OCI-LY3 (cell line): Measurements from ENCODE around the gene FAAP100.

ENCODE experiments used
- EZH2phosphoT487 ChIP-seq: fragments of 200-600 bp; shearing (Covaris generic); IDR thresholded peaks from 2 replicates; pipeline ENCODE4 v1.6.1; 2018; ENCODE audit warnings: antibody characterized with exemption, mixed run types, low read depth
- TF ChIP-seq, protein P1 (sequence below): fragments of 200-600, 300-600 bp; sonication (generic); IDR thresholded peaks from 2 replicates; pipeline ENCODE4 v1.5.1; 2014; ENCODE audit warnings: antibody characterized with exemption, low read length, low read depth

DNA sequence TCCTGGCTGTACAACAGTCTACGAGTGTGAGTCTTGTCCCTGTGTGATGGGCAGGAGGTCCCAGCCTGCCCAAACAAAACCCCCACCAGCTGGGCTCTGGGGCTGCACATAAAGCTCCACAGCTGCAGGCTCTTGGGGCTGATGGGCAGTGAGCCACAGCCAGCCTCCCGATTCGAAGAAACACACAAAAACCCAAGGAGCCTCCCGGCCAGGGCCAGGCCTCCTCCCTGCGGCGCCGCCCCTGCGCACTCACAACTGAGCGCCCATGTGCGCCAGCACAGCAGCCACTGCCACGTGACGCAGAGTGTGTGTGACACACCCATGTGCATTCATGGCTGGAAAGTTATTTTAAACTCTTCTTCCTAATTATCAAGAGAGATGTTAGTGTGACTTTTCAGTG, 30.6 kb upstream of the FAAP100 start:
- TF ChIP-seq, protein P1, sequence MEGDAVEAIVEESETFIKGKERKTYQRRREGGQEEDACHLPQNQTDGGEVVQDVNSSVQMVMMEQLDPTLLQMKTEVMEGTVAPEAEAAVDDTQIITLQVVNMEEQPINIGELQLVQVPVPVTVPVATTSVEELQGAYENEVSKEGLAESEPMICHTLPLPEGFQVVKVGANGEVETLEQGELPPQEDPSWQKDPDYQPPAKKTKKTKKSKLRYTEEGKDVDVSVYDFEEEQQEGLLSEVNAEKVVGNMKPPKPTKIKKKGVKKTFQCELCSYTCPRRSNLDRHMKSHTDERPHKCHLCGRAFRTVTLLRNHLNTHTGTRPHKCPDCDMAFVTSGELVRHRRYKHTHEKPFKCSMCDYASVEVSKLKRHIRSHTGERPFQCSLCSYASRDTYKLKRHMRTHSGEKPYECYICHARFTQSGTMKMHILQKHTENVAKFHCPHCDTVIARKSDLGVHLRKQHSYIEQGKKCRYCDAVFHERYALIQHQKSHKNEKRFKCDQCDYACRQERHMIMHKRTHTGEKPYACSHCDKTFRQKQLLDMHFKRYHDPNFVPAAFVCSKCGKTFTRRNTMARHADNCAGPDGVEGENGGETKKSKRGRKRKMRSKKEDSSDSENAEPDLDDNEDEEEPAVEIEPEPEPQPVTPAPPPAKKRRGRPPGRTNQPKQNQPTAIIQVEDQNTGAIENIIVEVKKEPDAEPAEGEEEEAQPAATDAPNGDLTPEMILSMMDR: no peak
- TF ChIP-seq EZH2phosphoT487: no peak
